OCI-LY7 (cell line): ENCODE results near the gene SLCO1C1. TPM values are rescaled to one million over a fixed set of nuclear protein-coding genes. Genes with fewer than 3 reads are reported as not detected.

Source experiments
- BruUV-seq: library from RNA; stranded (reverse); fragments of 400-500 nt; replicated peaks from 2 replicates; lab custom pipeline; 2021; lab: Mats Ljungman, UMichigan
- CTCF ChIA-PET: fragments of 300-600 bp; sonication (Branson Sonifier 250); formaldehyde crosslinking; loops from one replicate; lab custom pipeline; 2022; ENCODE audit warnings: antibody characterized with exemption; ENCODE audit not compliant: unreplicated experiment; lab: Charles Lee
- POLR2A ChIA-PET: fragments of 300-600 bp; sonication (Branson Sonifier 250); formaldehyde crosslinking; loops from one replicate; lab custom pipeline; 2022; ENCODE audit warnings: antibody characterized with exemption; lab: Charles Lee
- DNase-seq: peaks from one replicate; pipeline ENCODE4 v3.0.0-alpha.2; 2015; ENCODE audit warnings: low spot score
- H2AFZ ChIP-seq: fragments of 200-600 bp; sonication (generic), shearing (Covaris generic); 2 replicates; pipeline ENCODE4 v1.6.1; 2014; ENCODE audit warnings: mild to moderate bottlenecking, antibody characterized with exemption, low read length, moderate library complexity
- H3K27ac ChIP-seq: fragments of 200-600 bp; sonication (generic); 2 replicates; pipeline ENCODE4 v1.5.1; 2014; ENCODE audit warnings: mixed run types, low read depth, mild to moderate bottlenecking, moderate library complexity, low read length, inconsistent platforms; ENCODE audit not compliant: poor library complexity, severe bottlenecking
- H3K36me3 ChIP-seq: fragments of 200-600 bp; sonication (generic); 2 replicates; pipeline ENCODE4 v1.6.1; 2014; ENCODE audit warnings: mild to moderate bottlenecking, antibody characterized with exemption, low read length, moderate library complexity, mixed read lengths; ENCODE audit not compliant: insufficient read depth
- H3K4me1 ChIP-seq: fragments of 200-600 bp; sonication (generic); 2 replicates; pipeline ENCODE4 v1.5.1; 2014; ENCODE audit warnings: mild to moderate bottlenecking, low read length; ENCODE audit not compliant: insufficient read depth, poor library complexity, severe bottlenecking
- H3K4me2 ChIP-seq: fragments of 200-600 bp; sonication (generic); 2 replicates; pipeline ENCODE4 v1.6.1; 2014; ENCODE audit warnings: mild to moderate bottlenecking, low read length
- H3K4me3 ChIP-seq: fragments of 200-600 bp; sonication (generic); 2 replicates; pipeline ENCODE4 v1.5.1; 2014; ENCODE audit warnings: mild to moderate bottlenecking, low read depth, low read length; ENCODE audit not compliant: poor library complexity, severe bottlenecking
- H3K79me2 ChIP-seq: fragments of 200-600 bp; sonication (generic); 2 replicates; pipeline ENCODE4 v1.6.1; 2016; ENCODE audit warnings: low read depth, mild to moderate bottlenecking, low read length, moderate library complexity, mixed read lengths; ENCODE audit not compliant: insufficient read depth
- H3K9me2 ChIP-seq: fragments of 200-600 bp; sonication (generic); 2 replicates; pipeline ENCODE4 v1.6.1; 2016; ENCODE audit warnings: mild to moderate bottlenecking, low read length, mixed read lengths; ENCODE audit not compliant: insufficient read depth
- H3K9me3 ChIP-seq: fragments of 200-600 bp; sonication (generic); 2 replicates; pipeline ENCODE4 v1.6.1; 2014; ENCODE audit warnings: mild to moderate bottlenecking, mixed run types, low read length, mixed read lengths
- H4K20me1 ChIP-seq: fragments of 200-600 bp; sonication (generic); 2 replicates; pipeline ENCODE4 v1.6.1; 2014; ENCODE audit warnings: mild to moderate bottlenecking, antibody characterized with exemption, low read length, moderate library complexity, mixed read lengths; ENCODE audit not compliant: insufficient read depth
- EZH2phosphoT487 ChIP-seq: fragments of 200-600 bp; sonication (generic); IDR thresholded peaks from 2 replicates; pipeline ENCODE4 v1.6.1; 2018; ENCODE audit warnings: low read depth, borderline replicate concordance, mild to moderate bottlenecking, mixed run types, antibody characterized with exemption, low read length, moderate library complexity, mixed read lengths
- intact Hi-C: fragments of 100-400 bp; cut with micrococcal nuclease; formaldehyde crosslinking; loops from one replicate; pipeline ENCODE4 v1.10.0; 2022; ENCODE audit not compliant: unreplicated experiment
- total RNA-seq, 2 experiments: library from RNA; depleted of rRNA in 1 of 2; stranded (reverse); fragments of >200 nt in 1 of 2; shearing (Covaris generic) in 1 of 2; gene quantifications; 2 replicates each; pipeline ENCODE4 v1.2.3, GENCODE V29; 2014 to 2022
- TF ChIP-seq, protein P1 (sequence below): fragments of 200-600 bp; sonication (generic); conservative IDR thresholded peaks from 2 replicates; pipeline ENCODE4 v1.5.1; 2014; ENCODE audit warnings: mild to moderate bottlenecking, antibody characterized with exemption, low read length, moderate library complexity, mixed read lengths

The SLCO1C1 gene
- total RNA-seq, 2 experiments from 2014 or later: not detected

DNA sequence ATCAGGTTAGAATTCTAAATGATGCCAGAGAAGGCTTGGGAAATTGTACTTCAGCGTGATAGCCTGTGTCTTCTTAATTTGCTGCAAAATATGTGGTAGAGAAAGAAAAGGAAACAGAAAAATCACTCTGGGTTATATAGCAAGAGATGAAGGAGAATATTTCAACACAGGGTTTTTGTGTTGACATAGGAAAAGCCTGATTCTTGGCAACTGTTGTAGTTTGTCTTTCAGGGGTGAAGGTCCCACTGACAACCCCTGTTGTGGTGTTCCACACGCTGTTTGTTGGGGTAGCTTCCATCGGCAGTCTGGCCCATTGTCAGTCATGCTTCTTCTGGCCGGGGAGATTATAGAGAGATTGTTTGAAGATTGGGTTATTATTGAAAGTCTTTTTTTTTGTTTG lies 13.8 kb upstream of the SLCO1C1 start:
- no peaks in the 10 kb centered on the region for H3K79me2 ChIP-seq

DNA sequence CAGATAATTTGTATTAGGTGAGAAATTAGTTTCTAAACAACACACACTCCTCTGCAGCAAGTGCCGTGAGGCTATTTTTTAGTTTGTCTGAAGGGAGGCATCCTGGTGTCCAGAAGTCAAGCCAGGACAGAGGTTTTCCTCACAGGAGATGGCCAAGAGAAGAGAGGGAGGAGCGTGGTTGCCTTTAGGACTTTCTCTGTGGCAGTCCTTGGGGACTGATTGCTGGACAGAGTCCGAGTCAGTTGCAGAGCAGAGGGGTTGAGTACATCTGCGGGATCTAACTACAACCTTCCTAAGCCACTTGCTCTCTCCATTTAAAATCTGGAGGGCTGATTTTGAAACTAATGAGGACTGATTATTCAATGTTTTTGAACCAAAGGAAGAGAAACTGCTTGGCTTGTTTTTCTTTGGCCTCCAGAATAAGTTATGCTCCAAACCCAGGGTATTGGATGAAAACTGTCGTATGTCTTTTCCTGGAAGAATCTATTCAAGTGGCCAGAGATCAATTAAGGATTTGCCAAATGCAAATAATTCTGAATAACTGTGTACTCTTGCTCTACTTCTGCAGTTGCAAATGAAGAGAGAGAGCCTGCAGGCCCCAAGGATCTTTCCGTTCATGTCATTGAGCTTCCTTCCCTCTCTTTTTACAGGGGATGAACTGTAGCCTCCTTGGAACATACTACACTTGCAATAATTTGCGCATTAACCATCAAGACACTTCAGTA lies 1.2 kb downstream of the SLCO1C1 start:
- no peaks in the 10 kb centered on the region for H4K20me1 ChIP-seq
- no peak overlapping the region for H3K4me2 ChIP-seq
- no peak for DNase-seq
- H3K4me3 ChIP-seq: no peak overlapping the region
- no TSS peak for BruUV-seq
- no peaks in the 10 kb centered on the region for H3K36me3 ChIP-seq
- no peak overlapping the region for H2AFZ ChIP-seq
- no peaks in the 10 kb centered on the region for H3K9me3 ChIP-seq
- intact Hi-C loops: no loop called here
- no peaks in the 10 kb centered on the region for H3K4me1 ChIP-seq
- no peaks in the 10 kb centered on the region for H3K79me2 ChIP-seq
- ChIA-PET POLR2A (no interaction called here), CTCF (no interaction called here)
- TF ChIP-seq, protein P1, sequence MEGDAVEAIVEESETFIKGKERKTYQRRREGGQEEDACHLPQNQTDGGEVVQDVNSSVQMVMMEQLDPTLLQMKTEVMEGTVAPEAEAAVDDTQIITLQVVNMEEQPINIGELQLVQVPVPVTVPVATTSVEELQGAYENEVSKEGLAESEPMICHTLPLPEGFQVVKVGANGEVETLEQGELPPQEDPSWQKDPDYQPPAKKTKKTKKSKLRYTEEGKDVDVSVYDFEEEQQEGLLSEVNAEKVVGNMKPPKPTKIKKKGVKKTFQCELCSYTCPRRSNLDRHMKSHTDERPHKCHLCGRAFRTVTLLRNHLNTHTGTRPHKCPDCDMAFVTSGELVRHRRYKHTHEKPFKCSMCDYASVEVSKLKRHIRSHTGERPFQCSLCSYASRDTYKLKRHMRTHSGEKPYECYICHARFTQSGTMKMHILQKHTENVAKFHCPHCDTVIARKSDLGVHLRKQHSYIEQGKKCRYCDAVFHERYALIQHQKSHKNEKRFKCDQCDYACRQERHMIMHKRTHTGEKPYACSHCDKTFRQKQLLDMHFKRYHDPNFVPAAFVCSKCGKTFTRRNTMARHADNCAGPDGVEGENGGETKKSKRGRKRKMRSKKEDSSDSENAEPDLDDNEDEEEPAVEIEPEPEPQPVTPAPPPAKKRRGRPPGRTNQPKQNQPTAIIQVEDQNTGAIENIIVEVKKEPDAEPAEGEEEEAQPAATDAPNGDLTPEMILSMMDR: no peak
- H3K27ac ChIP-seq: no peak overlapping the region
- no peaks in the 10 kb centered on the region for H3K9me2 ChIP-seq

More for the DNA sequence above, 13.8 kb upstream of the SLCO1C1 start:
- Histone ChIP-seq H2AFZ (no peak overlapping the region), H3K27ac (no peak overlapping the region), H4K20me1 (no peaks in the 10 kb centered on the region), H3K4me2 (no peak overlapping the region), H3K9me3 (no peaks in the 10 kb centered on the region), H3K36me3 (no peaks in the 10 kb centered on the region), H3K4me3 (no peak overlapping the region), H3K4me1 (no peaks in the 10 kb centered on the region), H3K9me2 (no peaks in the 10 kb centered on the region)
- ChIA-PET CTCF (no interaction called here), POLR2A (interaction anchor here (0.6 kb wide), 1 partner anchor 465 kb away, joined by 4 read pairs; no protein-coding TSS in a partner anchor)
- no TSS peak for BruUV-seq
- TF ChIP-seq, protein P1: no peak
- TF ChIP-seq EZH2phosphoT487: no peak
- no peak for DNase-seq
- intact Hi-C loops: no loop called here

DNA sequence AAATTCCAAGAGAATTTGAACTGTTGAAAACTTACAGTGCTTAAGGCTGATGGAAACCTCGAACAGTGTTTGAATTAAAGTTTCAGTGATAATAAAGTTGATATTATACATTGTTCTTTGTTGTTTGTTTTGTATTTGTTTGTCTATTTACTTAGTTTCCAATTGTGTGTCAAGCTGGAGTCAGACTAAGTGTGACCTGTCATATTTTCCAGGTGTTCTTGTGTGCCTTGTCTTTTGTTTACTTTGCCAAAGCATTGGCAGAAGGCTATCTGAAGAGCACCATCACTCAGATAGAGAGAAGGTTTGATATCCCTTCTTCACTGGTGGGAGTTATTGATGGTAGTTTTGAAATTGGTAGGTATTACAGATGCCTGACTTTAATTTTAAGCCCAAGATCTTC lies 6.0 kb downstream of the SLCO1C1 start:
- BruUV-seq: no TSS peak
- Histone ChIP-seq H3K79me2 (no peaks in the 10 kb centered on the region), H2AFZ (no peak overlapping the region), H3K4me2 (no peak overlapping the region), H3K36me3 (no peaks in the 10 kb centered on the region), H3K9me2 (no peaks in the 10 kb centered on the region), H3K9me3 (no peaks in the 10 kb centered on the region), H4K20me1 (no peaks in the 10 kb centered on the region), H3K4me1 (no peaks in the 10 kb centered on the region), H3K4me3 (no peak overlapping the region), H3K27ac (no peak overlapping the region)
- CTCF ChIA-PET: no interaction called here
- intact Hi-C loops: no loop called here
- POLR2A ChIA-PET: no interaction called here
- no peak for DNase-seq
- TF ChIP-seq, protein P1: no peak
- no peak for TF ChIP-seq EZH2phosphoT487
